SK-MEL-5 (cell line): ENCODE results near the gene APOBEC2. TPM values are rescaled to one million over a fixed set of nuclear protein-coding genes. Genes with fewer than 3 reads are reported as not detected.
A peak's percentile ranks its signal among the peaks of the same experiment; 100 is the strongest.
"Not testable (repeated sequence)": the region's sequence is repeated elsewhere in the genome, so short reads cannot be mapped to it uniquely, and the experiment has no call there.

ENCODE experiments used
- DNase-seq: peaks from one replicate; pipeline ENCODE4 v3.0.0-alpha.2; 2016; ENCODE audit warnings: low read depth, low spot score
- in situ Hi-C: cut with HindIII; loops from 2 replicates; pipeline ENCODE4 v1.10.0; 2016; ENCODE audit warnings: low sequenced_read_pairs, high pct_unique_total_duplicates, low pct_unique_long_range_greater_than_20kb
- polyA plus RNA-seq, 2 experiments: library from polyadenylated mRNA; depleted of rRNA; stranded (reverse); fragments of >200 nt; gene quantifications; 2 replicates each; pipeline ENCODE4 v1.2.3, GENCODE V29; 2015
- total RNA-seq: library from RNA; depleted of rRNA; stranded (reverse); fragments of >200 nt; shearing (Covaris generic); gene quantifications from 2 replicates; pipeline ENCODE4 v1.2.3, GENCODE V29; 2014; rRNA removed

Gene APOBEC2
- total RNA-seq, result not detected in 2 replicates
- polyA plus RNA-seq (2015; cell fraction: cytosol; rRNA removed), result not detected in 2 replicates
- not detected in 2 replicates for polyA plus RNA-seq (2015; cell fraction: nucleus; rRNA removed)

GRCh38 chr6:41053041-41053440, at the start of gene APOBEC2:
TSS of gene APOBEC2 (plus strand) at chr6:41053202. CDS start at chr6:41053348, 146 bp downstream.
- DNase-seq, result no peak
- in situ Hi-C loops, result no loop called here

GRCh38 chr6:41006217-41006616, 46.8 kb upstream of the APOBEC2 start:
- in situ Hi-C loops, result not testable (repeated sequence)
- DNase-seq, result peak; percentile 81

- DNase-seq, in situ Hi-C loops: not testable (repeated sequence)
Measured at GRCh38 chr6:41006980-41007379, 46.0 kb upstream of the APOBEC2 start.

- no peak for DNase-seq
- in situ Hi-C loops, result no loop called here
Measured at GRCh38 chr6:41008011-41008410, 45.0 kb upstream of the APOBEC2 start.

- no peak for DNase-seq
- in situ Hi-C loops, result no loop called here
Measured at GRCh38 chr6:41009669-41010068, 43.3 kb upstream of the APOBEC2 start.

- in situ Hi-C loops, result no loop called here
- no peak for DNase-seq
Measured at GRCh38 chr6:41011673-41012072, 41.3 kb upstream of the APOBEC2 start.

GRCh38 chr6:41013466-41014153, 39.4 kb upstream of the APOBEC2 start:
- DNase-seq, result no peak
- in situ Hi-C loops, result no loop called here

- DNase-seq, result no peak
- in situ Hi-C loops, result no loop called here
Measured at GRCh38 chr6:41014780-41015179, 38.2 kb upstream of the APOBEC2 start.

GRCh38 chr6:41015860-41016259, 37.1 kb upstream of the APOBEC2 start:
- DNase-seq, in situ Hi-C loops: not testable (repeated sequence)

GRCh38 chr6:41017663-41018062, 35.3 kb upstream of the APOBEC2 start:
- in situ Hi-C loops, result no loop called here
- no peak for DNase-seq

- in situ Hi-C loops, result no loop called here
- peak; percentile 41 for DNase-seq
Measured at GRCh38 chr6:41021832-41022231, 31.2 kb upstream of the APOBEC2 start.

- in situ Hi-C loops, result no loop called here
- DNase-seq, result no peak
Measured at GRCh38 chr6:41022294-41022693, 30.7 kb upstream of the APOBEC2 start.

- in situ Hi-C loops, result no loop called here
- DNase-seq, result no peak
Measured at GRCh38 chr6:41023114-41023513, 29.9 kb upstream of the APOBEC2 start.

GRCh38 chr6:41025966-41026530, 27.0 kb upstream of the APOBEC2 start:
- in situ Hi-C loops, result no loop called here
- DNase-seq, result peak; percentile 42

- no peak for DNase-seq
- in situ Hi-C loops, result no loop called here
Measured at GRCh38 chr6:41027241-41027640, 25.8 kb upstream of the APOBEC2 start.

GRCh38 chr6:41027799-41028560, 25.0 kb upstream of the APOBEC2 start:
- in situ Hi-C loops, result no loop called here

GRCh38 chr6:41028561-41029412, 24.2 kb upstream of the APOBEC2 start:
- DNase-seq, result no peak
- in situ Hi-C loops, result no loop called here

More at GRCh38 chr6:41027799-41028560, 25.0 kb upstream of the APOBEC2 start:
- DNase-seq, result peak; percentile 74

GRCh38 chr6:41032830-41033229, 20.2 kb upstream of the APOBEC2 start:
- in situ Hi-C loops, result no loop called here
- no peak for DNase-seq
